ENCODE results near the gene HNRNPLL.

Gene HNRNPLL

DNA sequence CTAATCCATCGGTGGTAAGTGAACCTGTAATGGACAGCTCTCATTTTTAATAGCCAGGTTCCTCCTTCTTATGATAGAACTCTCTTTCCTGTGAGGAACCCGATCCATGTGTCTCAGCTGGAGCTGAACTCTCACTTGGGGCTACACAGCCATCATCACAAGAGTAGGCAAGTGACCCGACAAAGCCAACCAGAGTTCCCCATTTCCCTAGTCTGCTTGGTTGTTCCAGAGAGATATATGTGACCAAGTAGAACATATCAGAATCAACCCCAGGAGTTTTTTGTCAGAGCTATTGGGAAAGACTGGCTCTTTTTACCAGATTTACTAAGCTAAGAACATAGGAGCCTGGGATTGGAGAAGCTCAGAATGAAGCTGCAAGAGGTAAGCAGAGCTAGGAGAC is 14.6 kb upstream of the HNRNPLL start:
- Histone ChIP-seq H3K18ac (ENCODE audit: low read length) (no peak overlapping the region), H4K91ac (ENCODE audit: low read depth, low read length) (no peak overlapping the region), H3K23ac (ENCODE audit: low read length) (no peak overlapping the region), H3K4me1 (ENCODE audit: control insufficient read depth in 1 of 2, insufficient read depth in 2 of 2, low read length in 2 of 2) (no peaks in the 10 kb centered on the region), H3K4me3 (ENCODE audit: low read depth, low read length) (no peak overlapping the region), H3K4ac (ENCODE audit: low read depth, low read length) (no peak overlapping the region), H3K9me3 (ENCODE audit: insufficient read depth, low read depth, low read length) (no peaks in the 10 kb centered on the region), H3K4me2 (ENCODE audit: low read length) (no peak overlapping the region), H3K27me3 (ENCODE audit: insufficient read depth, low read length) (no peaks in the 10 kb centered on the region), H3K9ac (ENCODE audit: low read length) (no peak overlapping the region), H4K8ac (ENCODE audit: low read depth, low read length) (no peak overlapping the region), H3K79me1 (ENCODE audit: low read length) (no peaks in the 10 kb centered on the region), H2BK120ac (ENCODE audit: insufficient read depth, low read length, poor library complexity) (no peak overlapping the region), H3K27ac (ENCODE audit: low read depth, low read length) (no peak overlapping the region), H4K12ac (ENCODE audit: low read depth, low read length) (no peak overlapping the region), H3K36me3 (ENCODE audit: control insufficient read depth in 1 of 2, insufficient read depth in 2 of 2, low read length in 2 of 2) (no peaks in the 10 kb centered on the region), H2AFZ (ENCODE audit: insufficient read depth, low read length, poor library complexity) (no peak overlapping the region), H3K14ac (ENCODE audit: low read length) (no peak overlapping the region), H3K79me2 (ENCODE audit: control insufficient read depth, insufficient read depth, low read length, poor library complexity) (no peaks in the 10 kb centered on the region), H2AK5ac (ENCODE audit: low read length) (no peak overlapping the region), H2BK5ac (ENCODE audit: low read depth, low read length, poor library complexity) (no peak overlapping the region), H2BK12ac (ENCODE audit: low read length) (no peak overlapping the region)
- WGBS (ENCODE audit: extremely low coverage, insufficient coverage, insufficient read length), result no CpG with 5 or more reads among the region's 3 CpGs
- no peak for DNase-seq

DNA sequence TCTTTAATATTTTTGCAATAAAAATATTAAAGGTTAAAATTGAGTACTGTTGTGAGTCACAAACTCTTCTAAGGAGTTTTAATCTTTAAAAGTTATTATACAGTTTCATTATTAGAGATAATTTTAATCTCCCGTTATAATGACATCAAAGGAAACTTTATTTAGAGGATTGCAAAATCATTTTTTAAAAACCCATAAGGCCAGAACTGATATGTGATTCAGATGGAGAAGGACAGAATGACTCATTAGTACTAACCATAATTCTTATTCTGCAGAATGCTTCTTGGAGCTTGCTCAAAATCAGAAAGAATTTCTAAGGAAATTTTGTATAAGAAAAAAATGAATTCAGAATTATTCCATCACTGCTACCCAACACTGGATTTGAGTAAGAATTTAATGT is 12.5 kb upstream of the HNRNPLL start:
- H4K91ac ChIP-seq (ENCODE audit: low read depth, low read length), result no peak overlapping the region
- H3K9ac ChIP-seq (ENCODE audit: low read length), result no peak overlapping the region
- no peak overlapping the region for H3K27ac ChIP-seq (ENCODE audit: low read depth, low read length)
- no peaks in the 10 kb centered on the region for H3K79me2 ChIP-seq (ENCODE audit: control insufficient read depth, insufficient read depth, low read length, poor library complexity)
- no peak overlapping the region for H2BK12ac ChIP-seq (ENCODE audit: low read length)
- H3K4me2 ChIP-seq (ENCODE audit: low read length), result no peak overlapping the region
- no peak overlapping the region for H2BK120ac ChIP-seq (ENCODE audit: insufficient read depth, low read length, poor library complexity)
- no peaks in the 10 kb centered on the region for H3K27me3 ChIP-seq (ENCODE audit: insufficient read depth, low read length)
- no peak overlapping the region for H3K4ac ChIP-seq (ENCODE audit: low read depth, low read length)
- no peaks in the 10 kb centered on the region for H3K79me1 ChIP-seq (ENCODE audit: low read length)
- no peak overlapping the region for H3K14ac ChIP-seq (ENCODE audit: low read length)
- no peak overlapping the region for H3K23ac ChIP-seq (ENCODE audit: low read length)
- no peaks in the 10 kb centered on the region for H3K36me3 ChIP-seq (ENCODE audit: control insufficient read depth in 1 of 2, insufficient read depth in 2 of 2, low read length in 2 of 2)
- H2BK5ac ChIP-seq (ENCODE audit: low read depth, low read length, poor library complexity), result no peak overlapping the region
- no peaks in the 10 kb centered on the region for H3K9me3 ChIP-seq (ENCODE audit: insufficient read depth, low read depth, low read length)
- H2AK5ac ChIP-seq (ENCODE audit: low read length), result no peak overlapping the region
- DNase-seq, result no peak
- H2AFZ ChIP-seq (ENCODE audit: insufficient read depth, low read length, poor library complexity), result no peak overlapping the region
- H4K12ac ChIP-seq (ENCODE audit: low read depth, low read length), result no peak overlapping the region
- no peak overlapping the region for H3K18ac ChIP-seq (ENCODE audit: low read length)
- no peaks in the 10 kb centered on the region for H3K4me1 ChIP-seq (ENCODE audit: control insufficient read depth in 1 of 2, insufficient read depth in 2 of 2, low read length in 2 of 2)
- no peak overlapping the region for H4K8ac ChIP-seq (ENCODE audit: low read depth, low read length)
- no CpG with 5 or more reads among the region's 1 CpG for WGBS (ENCODE audit: extremely low coverage, insufficient coverage, insufficient read length)
- no peak overlapping the region for H3K4me3 ChIP-seq (ENCODE audit: low read depth, low read length)

DNA sequence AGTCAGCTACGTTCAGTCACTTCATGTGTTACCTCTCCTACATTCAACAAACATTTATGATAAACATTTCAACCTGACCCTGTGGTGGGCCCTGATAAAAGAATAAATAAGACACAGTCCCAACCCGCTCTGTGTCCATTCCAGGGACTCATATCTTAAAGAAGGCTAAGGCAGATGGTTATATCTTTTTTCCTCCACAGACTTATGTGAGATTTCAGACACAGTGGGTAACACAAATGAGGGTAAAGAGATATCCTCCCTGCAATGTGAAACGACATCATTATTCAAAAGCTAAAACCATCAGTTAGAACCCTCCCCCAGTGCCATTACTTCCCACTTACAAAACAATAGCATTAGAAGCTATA is 11.1 kb upstream of the HNRNPLL start:
- H3K18ac ChIP-seq (ENCODE audit: low read length), result no peak overlapping the region
- H2AK5ac ChIP-seq (ENCODE audit: low read length), result no peak overlapping the region
- H3K79me2 ChIP-seq (ENCODE audit: control insufficient read depth, insufficient read depth, low read length, poor library complexity), result no peaks in the 10 kb centered on the region
- H3K36me3 ChIP-seq (ENCODE audit: control insufficient read depth in 1 of 2, insufficient read depth in 2 of 2, low read length in 2 of 2), result no peaks in the 10 kb centered on the region
- no peak overlapping the region for H3K23ac ChIP-seq (ENCODE audit: low read length)
- no peak overlapping the region for H2BK12ac ChIP-seq (ENCODE audit: low read length)
- H3K4ac ChIP-seq (ENCODE audit: low read depth, low read length), result no peak overlapping the region
- H3K4me2 ChIP-seq (ENCODE audit: low read length), result no peak overlapping the region
- H4K8ac ChIP-seq (ENCODE audit: low read depth, low read length), result no peak overlapping the region
- H3K4me1 ChIP-seq (ENCODE audit: control insufficient read depth in 1 of 2, insufficient read depth in 2 of 2, low read length in 2 of 2), result no peaks in the 10 kb centered on the region
- no peak overlapping the region for H2BK120ac ChIP-seq (ENCODE audit: insufficient read depth, low read length, poor library complexity)
- no peak overlapping the region for H3K9ac ChIP-seq (ENCODE audit: low read length)
- H3K9me3 ChIP-seq (ENCODE audit: insufficient read depth, low read depth, low read length), result no peaks in the 10 kb centered on the region
- H3K79me1 ChIP-seq (ENCODE audit: low read length), result no peaks in the 10 kb centered on the region
- no peak overlapping the region for H3K27ac ChIP-seq (ENCODE audit: low read depth, low read length)
- no peak overlapping the region for H4K91ac ChIP-seq (ENCODE audit: low read depth, low read length)
- no CpG with 5 or more reads among the region's 3 CpGs for WGBS (ENCODE audit: extremely low coverage, insufficient coverage, insufficient read length)
- no peak overlapping the region for H2AFZ ChIP-seq (ENCODE audit: insufficient read depth, low read length, poor library complexity)
- DNase-seq, result no peak
- H3K14ac ChIP-seq (ENCODE audit: low read length), result no peak overlapping the region
- H3K27me3 ChIP-seq (ENCODE audit: insufficient read depth, low read length), result no peaks in the 10 kb centered on the region
- no peak overlapping the region for H3K4me3 ChIP-seq (ENCODE audit: low read depth, low read length)
- H4K12ac ChIP-seq (ENCODE audit: low read depth, low read length), result no peak overlapping the region
- no peak overlapping the region for H2BK5ac ChIP-seq (ENCODE audit: low read depth, low read length, poor library complexity)

- WGBS (ENCODE audit: extremely low coverage, insufficient coverage, insufficient read length), result no CpG with 5 or more reads among the region's 10 CpGs
- Histone ChIP-seq H3K9ac (ENCODE audit: low read length) (no peak overlapping the region), H4K12ac (ENCODE audit: low read depth, low read length) (no peak overlapping the region), H3K9me3 (ENCODE audit: insufficient read depth, low read depth, low read length) (no peaks in the 10 kb centered on the region), H3K4me3 (ENCODE audit: low read depth, low read length) (no peak overlapping the region), H2BK5ac (ENCODE audit: low read depth, low read length, poor library complexity) (no peak overlapping the region), H3K79me2 (ENCODE audit: control insufficient read depth, insufficient read depth, low read length, poor library complexity) (no peaks in the 10 kb centered on the region), H3K18ac (ENCODE audit: low read length) (no peak overlapping the region), H3K36me3 (ENCODE audit: control insufficient read depth in 1 of 2, insufficient read depth in 2 of 2, low read length in 2 of 2) (no peaks in the 10 kb centered on the region), H4K8ac (ENCODE audit: low read depth, low read length) (no peak overlapping the region), H4K91ac (ENCODE audit: low read depth, low read length) (no peak overlapping the region), H2BK120ac (ENCODE audit: insufficient read depth, low read length, poor library complexity) (no peak overlapping the region), H3K23ac (ENCODE audit: low read length) (no peak overlapping the region), H3K79me1 (ENCODE audit: low read length) (no peaks in the 10 kb centered on the region), H3K27ac (ENCODE audit: low read depth, low read length) (no peak overlapping the region), H2BK12ac (ENCODE audit: low read length) (no peak overlapping the region), H3K4ac (ENCODE audit: low read depth, low read length) (no peak overlapping the region), H3K14ac (ENCODE audit: low read length) (no peak overlapping the region), H2AFZ (ENCODE audit: insufficient read depth, low read length, poor library complexity) (no peak overlapping the region), H2AK5ac (ENCODE audit: low read length) (no peak overlapping the region), H3K4me1 (ENCODE audit: control insufficient read depth in 1 of 2, insufficient read depth in 2 of 2, low read length in 2 of 2) (no peaks in the 10 kb centered on the region), H3K27me3 (ENCODE audit: insufficient read depth, low read length) (no peaks in the 10 kb centered on the region), H3K4me2 (ENCODE audit: low read length) (no peak overlapping the region)
- DNase-seq, result no peak
Observed at GRCh38 chr2:38613126-38613848, 10.6 kb upstream of the HNRNPLL start.

All from trophoblast cell (in vitro differentiated cells and primary cell).